CD14-positive monocyte (primary cell): ENCODE measurements around the gene CHCHD6. TPM values are rescaled to one million over a fixed set of nuclear protein-coding genes. Genes with fewer than 3 reads are reported as not detected.

Experiments
- DNase-seq, 3 donors: peaks; one replicate each; pipeline ENCODE4 v3.0.0-alpha.2; 2011 to 2022
- H2AFZ ChIP-seq: 2 replicates; pipeline ENCODE4 v1.6.0; 2012; ENCODE audit warnings: mild to moderate bottlenecking, low read depth, low read length, inconsistent platforms; ENCODE audit not compliant: insufficient read depth, poor library complexity, severe bottlenecking
- H3K27ac ChIP-seq, 2 donors: 1 replicate in 1 of 2; 2 replicates in 1 of 2; pipeline ENCODE4 v1.5.1; 2012 to 2013; ENCODE audit warnings: low read length in 2 of 2, control low read depth in 1 of 2, inconsistent platforms in 1 of 2, low read depth in 1 of 2, mild to moderate bottlenecking in 1 of 2
- H3K27me3 ChIP-seq, 2 donors: one replicate each; pipeline versions ENCODE4 v1.6.0 to v1.6.1; 2011 to 2013; ENCODE audit warnings: low read length in 2 of 2; ENCODE audit not compliant: control insufficient read depth in 2 of 2, insufficient read depth in 2 of 2
- H3K36me3 ChIP-seq, 2 donors: replicated peaks in 1 of 2; 1 replicate in 1 of 2; 2 replicates in 1 of 2; pipeline versions ENCODE4 v1.5.1 to v1.6.1; 2012 to 2013; ENCODE audit warnings: low read length in 2 of 2, control low read depth in 1 of 2, inconsistent platforms in 1 of 2, mild to moderate bottlenecking in 1 of 2; ENCODE audit not compliant: insufficient read depth in 2 of 2, control insufficient read depth in 1 of 2
- H3K4me1 ChIP-seq, 2 donors: 1 replicate in 1 of 2; 2 replicates in 1 of 2; pipeline versions ENCODE4 v1.5.1 to v1.6.1; 2012 to 2013; ENCODE audit warnings: low read length in 2 of 2, control low read depth in 1 of 2, inconsistent platforms in 1 of 2, mild to moderate bottlenecking in 1 of 2, moderate library complexity in 1 of 2; ENCODE audit not compliant: insufficient read depth in 2 of 2, control insufficient read depth in 1 of 2
- H3K4me2 ChIP-seq: replicated peaks from 2 replicates; pipeline ENCODE3; 2012; ENCODE audit warnings: low read length, moderate library complexity, mild to moderate bottlenecking; ENCODE audit not compliant: poor library complexity, severe bottlenecking; ENCODE audit errors: extremely low read depth
- H3K4me3 ChIP-seq, 3 experiments: fragments of 200-600 bp in 1 of 3; sonication (generic) in 1 of 3; replicated peaks in 1 of 3; 1 replicate in 2 of 3; 2 replicates in 1 of 3; pipeline ENCODE4 v1.5.1; 2011 to 2013; ENCODE audit warnings: low read length in 3 of 3, mild to moderate bottlenecking in 3 of 3, control low read depth in 2 of 3, low read depth in 2 of 3, inconsistent platforms in 1 of 3, moderate library complexity in 1 of 3
- H3K79me2 ChIP-seq: 2 replicates; pipeline ENCODE4 v1.6.0; 2012; ENCODE audit warnings: mild to moderate bottlenecking, control low read depth, inconsistent platforms, low read length, moderate library complexity; ENCODE audit not compliant: insufficient read depth
- H3K9ac ChIP-seq: 2 replicates; pipeline ENCODE4 v1.6.0; 2017; ENCODE audit warnings: low read length, mild to moderate bottlenecking; ENCODE audit not compliant: insufficient read depth, poor library complexity, severe bottlenecking
- H3K9me3 ChIP-seq, 2 donors: replicated peaks in 1 of 2; 1 replicate in 1 of 2; 2 replicates in 1 of 2; pipeline versions ENCODE4 v1.5.1 to v1.6.1; 2012 to 2013; ENCODE audit warnings: low read length in 2 of 2, control low read depth in 1 of 2; ENCODE audit not compliant: control insufficient read depth in 1 of 2, insufficient read depth in 1 of 2
- H4K20me1 ChIP-seq: 2 replicates; pipeline ENCODE4 v1.6.0; 2012; ENCODE audit warnings: mild to moderate bottlenecking, low read length, control low read depth, moderate library complexity; ENCODE audit not compliant: insufficient read depth
- H3K27ac Mint-ChIP-seq, 7 donors: one replicate each; pipeline ENCODE4 v1.8.0; 2020; ENCODE audit warnings: mild to moderate bottlenecking in 7 of 7, mixed read lengths in 7 of 7, moderate library complexity in 6 of 7, inconsistent platforms in 2 of 7
- H3K27me3 Mint-ChIP-seq, 3 donors: one replicate each; pipeline ENCODE4 v1.8.0; 2021 to 2022; ENCODE audit warnings: low read depth in 3 of 3, mild to moderate bottlenecking in 3 of 3, mixed read lengths in 3 of 3, moderate library complexity in 3 of 3, inconsistent platforms in 1 of 3
- H3K36me3 Mint-ChIP-seq, 2 donors: one replicate each; pipeline ENCODE4 v1.8.0; 2020; ENCODE audit warnings: mixed read lengths in 2 of 2, inconsistent platforms in 1 of 2, mild to moderate bottlenecking in 1 of 2
- H3K4me1 Mint-ChIP-seq: one replicate; pipeline ENCODE4 v1.8.0; 2020; ENCODE audit warnings: mild to moderate bottlenecking, mixed read lengths
- H3K4me3 Mint-ChIP-seq, 2 donors: one replicate each; pipeline ENCODE4 v1.8.0; 2020; ENCODE audit warnings: mild to moderate bottlenecking in 2 of 2, mixed read lengths in 2 of 2, moderate library complexity in 1 of 2
- H3K9me3 Mint-ChIP-seq, 7 donors: one replicate each; pipeline ENCODE4 v1.8.0; 2020 to 2022; ENCODE audit warnings: mixed read lengths in 7 of 7, mild to moderate bottlenecking in 6 of 7, moderate library complexity in 6 of 7, inconsistent platforms in 2 of 7
- CTCF ChIP-seq: fragments of 200-600 bp; IDR thresholded peaks from one replicate; pipeline ENCODE4 v1.8.0; 2022; ENCODE audit warnings: antibody characterized with exemption, mild to moderate bottlenecking
- WGBS: methylation state at CpG from one replicate; pipeline ENCODE4 v1.1.5; 2013; ENCODE audit warnings: missing lambda C conversion rate; ENCODE audit not compliant: insufficient coverage; 5-methylcytosine and 5-hydroxymethylcytosine counted together
- intact Hi-C, 2 donors: fragments of 100-400 bp; cut with micrococcal nuclease; formaldehyde crosslinking; loops; one replicate each; pipeline versions ENCODE4 v1.15.0 to v1.15.1; 2023
- polyA plus RNA-seq, 3 donors: library from polyadenylated mRNA; depleted of rRNA in 1 of 3; unstranded in 2 of 3; stranded (reverse) in 1 of 3; fragments of 300-500 nt in 2 of 3; fragments of >200 nt in 1 of 3; fragmentation: Illumina TruSeq in 2 of 3; gene quantifications; 1 replicate in 2 of 3; 2 replicates in 1 of 3; pipeline ENCODE4 v1.2.3, GENCODE V29; 2012 to 2021

Gene CHCHD6
- polyA plus RNA-seq, 3 donors: 1.1 to 1.8 (median 1.8) TPM

DNA sequence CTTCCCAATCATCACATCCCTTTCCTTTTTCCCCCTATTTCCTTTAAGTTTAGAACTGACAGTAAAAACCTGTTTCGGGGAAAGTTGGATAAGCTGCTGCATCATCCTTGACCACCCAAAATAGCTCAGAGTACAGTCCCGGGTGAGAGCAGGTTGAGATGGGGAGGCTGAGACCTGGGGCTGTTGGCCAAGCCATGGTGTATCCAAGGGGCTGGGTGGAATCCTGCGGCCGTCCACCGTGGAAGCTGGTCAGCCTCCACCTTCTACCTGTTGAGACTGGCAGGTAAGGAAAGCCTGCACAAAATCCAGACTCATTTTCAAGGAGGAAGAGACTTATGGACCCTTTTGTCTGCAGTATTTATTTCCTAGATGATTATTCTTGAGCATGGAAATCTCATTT lies 150.6 kb downstream of the CHCHD6 start:
- no peak overlapping the region for H3K27ac Mint-ChIP-seq
- Histone ChIP-seq H3K79me2 (no peaks in the 10 kb centered on the region), H3K4me3 (no peak overlapping the region), H3K36me3 (no peaks in the 10 kb centered on the region), H4K20me1 (no peaks in the 10 kb centered on the region), H2AFZ (no peak overlapping the region), H3K9me3 (no peaks in the 10 kb centered on the region), H3K27ac (no peak overlapping the region), H3K9ac (no peak overlapping the region), H3K4me2 (no peak overlapping the region), H3K27me3 (no peaks in the 10 kb centered on the region), H3K4me1 (no peaks in the 10 kb centered on the region)
- intact Hi-C loops: no loop called here
- no peaks in the 10 kb centered on the region for H3K36me3 Mint-ChIP-seq
- no peak overlapping the region for H3K4me3 Mint-ChIP-seq
- no peak for DNase-seq
- H3K4me1 Mint-ChIP-seq: no peaks in the 10 kb centered on the region
- WGBS: 97% methylated on average over 4 of the region's 5 CpGs
- H3K9me3 Mint-ChIP-seq: no peaks in the 10 kb centered on the region
- H3K27me3 Mint-ChIP-seq: no peaks in the 10 kb centered on the region
- TF ChIP-seq CTCF: no peak

- Mint-ChIP-seq H3K27ac (no peak overlapping the region), H3K4me1 (no peaks in the 10 kb centered on the region), H3K9me3 (no peaks in the 10 kb centered on the region), H3K27me3 (no peaks in the 10 kb centered on the region), H3K4me3 (no peak overlapping the region), H3K36me3 (no peaks in the 10 kb centered on the region)
- Histone ChIP-seq H3K27ac (no peak overlapping the region), H3K27me3 (no peaks in the 10 kb centered on the region), H3K79me2 (no peaks in the 10 kb centered on the region), H3K4me1 (no peaks in the 10 kb centered on the region), H2AFZ (no peak overlapping the region), H3K36me3 (no peaks in the 10 kb centered on the region), H4K20me1 (no peaks in the 10 kb centered on the region), H3K9me3 (no peaks in the 10 kb centered on the region), H3K4me2 (no peak overlapping the region), H3K9ac (no peak overlapping the region), H3K4me3 (no peak overlapping the region)
- 95% methylated on average over 2 of the region's 4 CpGs for WGBS
- intact Hi-C loops: no loop called here
- no peak for DNase-seq
- no peak for TF ChIP-seq CTCF
Measured at GRCh38 chr3:126855374-126855773, 151.3 kb downstream of the CHCHD6 start.
